Keratinocyte (primary cell): Measurements from ENCODE around the gene CCDC32. TPM values are rescaled to one million over a fixed set of nuclear protein-coding genes. Genes with fewer than 3 reads are reported as not detected.

Experiments used
- DNase-seq: peaks from one replicate; pipeline ENCODE4 v3.0.0-alpha.2; 2011; ENCODE audit warnings: low read depth, missing footprints, low spot score
- FAIRE-seq: peaks from 2 replicates; lab custom pipeline; 2011; peaks lifted over from hg19 to GRCh38; lab: Jason Lieb, UNC
- H2AFZ ChIP-seq: 2 replicates; pipeline ENCODE4 v1.6.0; 2012; ENCODE audit warnings: low read length, control low read depth, inconsistent platforms; ENCODE audit not compliant: control insufficient read depth
- H3K27ac ChIP-seq: 2 replicates; pipeline ENCODE4 v1.5.1; 2011; ENCODE audit warnings: low read length; ENCODE audit not compliant: control insufficient read depth, insufficient read depth
- H3K27me3 ChIP-seq: 3 replicates; pipeline ENCODE4 v1.6.0; 2011; ENCODE audit warnings: low read length; ENCODE audit not compliant: control insufficient read depth, insufficient read depth; ENCODE audit errors: extremely low read depth
- H3K36me3 ChIP-seq, 2 experiments: 2 replicates in 1 of 2; 3 replicates in 1 of 2; pipeline ENCODE4 v1.5.1; 2011; ENCODE audit warnings: low read length in 2 of 2, mild to moderate bottlenecking in 1 of 2; ENCODE audit not compliant: control insufficient read depth in 2 of 2, insufficient read depth in 2 of 2; ENCODE audit errors: extremely low read depth in 1 of 2
- H3K4me1 ChIP-seq: 3 replicates; pipeline ENCODE4 v1.5.1; 2011; ENCODE audit warnings: low read length; ENCODE audit not compliant: control insufficient read depth, insufficient read depth; ENCODE audit errors: extremely low read depth
- H3K4me2 ChIP-seq: 3 replicates; pipeline ENCODE4 v1.6.0; 2011; ENCODE audit warnings: low read depth, low read length; ENCODE audit not compliant: control insufficient read depth, insufficient read depth; ENCODE audit errors: extremely low read depth
- H3K4me3 ChIP-seq, 3 experiments: fragments of 200-600 bp in 1 of 3; sonication (generic) in 1 of 3; 2 replicates in 2 of 3; 3 replicates in 1 of 3; pipeline ENCODE4 v1.5.1; 2011 to 2016; ENCODE audit warnings: low read length in 3 of 3, mild to moderate bottlenecking in 3 of 3, control low read depth in 2 of 3, inconsistent platforms in 1 of 3, low read depth in 1 of 3, mixed read lengths in 1 of 3, mixed run types in 1 of 3, moderate library complexity in 1 of 3; ENCODE audit not compliant: control insufficient read depth in 2 of 3, insufficient read depth in 2 of 3; ENCODE audit errors: extremely low read depth in 1 of 3
- H3K79me2 ChIP-seq: 2 replicates; pipeline ENCODE4 v1.6.0; 2012; ENCODE audit warnings: low read length; ENCODE audit not compliant: control insufficient read depth, insufficient read depth
- H3K9ac ChIP-seq: 3 replicates; pipeline ENCODE4 v1.6.0; 2011; ENCODE audit warnings: low read length; ENCODE audit not compliant: control insufficient read depth, insufficient read depth; ENCODE audit errors: extremely low read depth
- H3K9me1 ChIP-seq: 3 replicates; pipeline ENCODE4 v1.6.0; 2011; ENCODE audit warnings: low read length; ENCODE audit not compliant: control insufficient read depth, insufficient read depth; ENCODE audit errors: extremely low read depth
- H3K9me3 ChIP-seq: 2 replicates; pipeline ENCODE4 v1.5.1; 2012; ENCODE audit warnings: low read depth, low read length; ENCODE audit not compliant: control insufficient read depth
- H4K20me1 ChIP-seq: 3 replicates; pipeline ENCODE4 v1.6.0; 2011; ENCODE audit warnings: low read length; ENCODE audit not compliant: control insufficient read depth, insufficient read depth; ENCODE audit errors: extremely low read depth
- CTCF ChIP-seq, 3 experiments: IDR thresholded peaks in 1 of 3; conservative IDR thresholded peaks in 1 of 3; optimal IDR thresholded peaks in 1 of 3; 2 replicates in 2 of 3; 3 replicates in 1 of 3; pipeline versions ENCODE3 to v1.5.1; 2011; ENCODE audit warnings: low read length in 3 of 3, mild to moderate bottlenecking in 3 of 3, moderate library complexity in 2 of 3, control low read depth in 1 of 3, inconsistent platforms in 1 of 3; ENCODE audit not compliant: insufficient read depth in 2 of 3; ENCODE audit errors: extremely low read depth in 1 of 3
- EZH2 ChIP-seq: IDR thresholded peaks from one replicate; pipeline ENCODE4 v1.6.1; 2012; ENCODE audit warnings: inconsistent platforms, mild to moderate bottlenecking, low read length, moderate library complexity
- dilution Hi-C: fragments of 300-500 bp; cut with MboI; formaldehyde crosslinking; loops from one replicate; pipeline ENCODE4 v1.7.0; 2020; ENCODE audit warnings: low sequenced_read_pairs; ENCODE audit not compliant: extremely low pct_ligation_motif_present
- polyA plus RNA-seq, 5 experiments: library from polyadenylated mRNA; depleted of rRNA in 3 of 5; stranded (reverse) in 3 of 5; stranded (forward) in 1 of 5; unstranded in 1 of 5; fragments of >200 nt; gene quantifications; 1 replicate in 1 of 5; 2 replicates in 3 of 5; 3 replicates in 1 of 5; pipeline versions ENCODE4 v1.2.1 to v1.2.3, GENCODE V29; 2011 to 2012; ENCODE audit warnings: missing spikeins in 2 of 5, low read depth in 1 of 5, low replicate concordance in 1 of 5

CCDC32 gene
- polyA plus RNA-seq, 1 donor (not counting 4 experiments of a cell fraction or from before 2014, with no cell fraction given): 18.0 TPM

GRCh38 chr15:40543631-40544294 lies 21.1 kb downstream of the CCDC32 start:
- Histone ChIP-seq H3K4me2 (no peak overlapping the region), H3K27me3 (no peaks in the 10 kb centered on the region), H3K36me3 (no peaks in the 10 kb centered on the region), H3K9me1 (peaks cover 2% of the 10 kb centered on the region), H2AFZ (no peak overlapping the region), H3K79me2 (no peaks in the 10 kb centered on the region), H3K9ac (no peak overlapping the region), H4K20me1 (no peaks in the 10 kb centered on the region), H3K27ac (no peak overlapping the region), H3K4me1 (no peaks in the 10 kb centered on the region), H3K4me3 (no peak overlapping the region), H3K9me3 (no peaks in the 10 kb centered on the region)
- DNase-seq (no peak), FAIRE-seq (no peak)
- dilution Hi-C loops: no loop called here
- TF ChIP-seq CTCF (optimal IDR thresholded peaks at IDR 0.05 in 1 of 3, IDR thresholded peaks at IDR 0.05 in 1 of 3, conservative IDR thresholded peaks at IDR 0.05 in 1 of 3; ENCODE audit: extremely low read depth in 1 of 3, insufficient read depth in 2 of 3, low read length in 3 of 3) (no peak), EZH2 (no peak)

- H4K20me1 ChIP-seq: no peaks in the 10 kb centered on the region
- dilution Hi-C loops: no loop called here
- H3K9ac ChIP-seq: no peak overlapping the region
- H3K4me2 ChIP-seq: no peak overlapping the region
- peaks cover 2% of the 10 kb centered on the region for H3K9me1 ChIP-seq
- no peaks in the 10 kb centered on the region for H3K9me3 ChIP-seq
- no peaks in the 10 kb centered on the region for H3K79me2 ChIP-seq
- no peaks in the 10 kb centered on the region for H3K27me3 ChIP-seq
- H3K27ac ChIP-seq: no peak overlapping the region
- DNase-seq: no peak
- H3K36me3 ChIP-seq: no peaks in the 10 kb centered on the region
- no peaks in the 10 kb centered on the region for H3K4me1 ChIP-seq
- H3K4me3 ChIP-seq: no peak overlapping the region
- H2AFZ ChIP-seq: no peak overlapping the region
- no peak for FAIRE-seq
- TF ChIP-seq EZH2 (no peak), CTCF (optimal IDR thresholded peaks at IDR 0.05 in 1 of 3, IDR thresholded peaks at IDR 0.05 in 1 of 3, conservative IDR thresholded peaks at IDR 0.05 in 1 of 3; ENCODE audit: extremely low read depth in 1 of 3, insufficient read depth in 2 of 3, low read length in 3 of 3) (no peak)
These were observed 21.8 kb downstream of the CCDC32 start for GRCh38 chr15:40543082-40543481.
